ENCODE data around the gene PRKN.

The PRKN gene

DNA sequence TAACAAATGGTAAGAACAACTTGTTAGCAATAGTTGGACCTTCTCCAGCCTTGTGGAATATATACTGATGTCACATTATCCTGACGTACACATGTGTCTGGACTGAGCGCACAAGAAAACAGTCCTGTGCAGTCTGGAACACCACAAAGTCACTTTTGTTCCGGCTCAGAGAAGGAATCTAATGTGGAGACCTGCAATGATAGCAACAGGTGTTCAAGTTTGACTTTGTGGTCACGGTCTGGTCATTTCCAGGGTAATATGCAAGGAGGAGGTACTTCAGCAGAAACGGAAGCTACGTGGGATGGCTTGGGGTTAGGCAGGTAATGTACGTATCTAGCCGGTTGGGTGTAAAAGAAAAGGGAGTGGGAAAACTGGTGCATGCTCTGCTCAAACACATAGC is 766.5 kb downstream of the PRKN start:
- Histone ChIP-seq H3K9me3 (replicated peaks; ENCODE audit: insufficient read depth, low read length) (no peaks in the 10 kb centered on the region), H3K79me2 (ENCODE audit: low read length) (no peaks in the 10 kb centered on the region), H3K4me2 (ENCODE audit: low read depth, low read length) (peak overlapping the region; percentile 47), H3K36me3 (replicated peaks; ENCODE audit: insufficient read depth, low read length) (no peaks in the 10 kb centered on the region), H3K4me1 (ENCODE audit: low read length) (peaks cover 27% of the 10 kb centered on the region), H3K9me2 (replicated peaks; ENCODE audit: insufficient read depth, low read length) (no peaks in the 10 kb centered on the region), H4K20me1 (ENCODE audit: insufficient read depth, low read length) (no peaks in the 10 kb centered on the region), H3K27me3 (replicated peaks; ENCODE audit: insufficient read depth, low read length) (no peaks in the 10 kb centered on the region), H2AFZ (ENCODE audit: low read length) (no peak overlapping the region), H3K27ac (ENCODE audit: low read length) (peak overlapping the region; percentile 79), H3K4me3 (ENCODE audit: low read length) (no peak overlapping the region), H3K9ac (ENCODE audit: low read length) (peak overlapping the region; percentile 49; the same call in 1 of the 2 replicates), H3F3A (ENCODE audit: insufficient read depth, low read length) (peaks cover 15% of the 10 kb centered on the region)
- DNase-seq = peak; percentile 76
- TF ChIP-seq EZH2phosphoT487 (IDR thresholded peaks at IDR 0.05; ENCODE audit: low read length) (no peak), EZH2 (optimal IDR thresholded peaks at IDR 0.05; ENCODE audit: low read depth, low read length) (no peak), CTCF (IDR thresholded peaks at IDR 0.05; ENCODE audit: low read length) (no peak)

DNA sequence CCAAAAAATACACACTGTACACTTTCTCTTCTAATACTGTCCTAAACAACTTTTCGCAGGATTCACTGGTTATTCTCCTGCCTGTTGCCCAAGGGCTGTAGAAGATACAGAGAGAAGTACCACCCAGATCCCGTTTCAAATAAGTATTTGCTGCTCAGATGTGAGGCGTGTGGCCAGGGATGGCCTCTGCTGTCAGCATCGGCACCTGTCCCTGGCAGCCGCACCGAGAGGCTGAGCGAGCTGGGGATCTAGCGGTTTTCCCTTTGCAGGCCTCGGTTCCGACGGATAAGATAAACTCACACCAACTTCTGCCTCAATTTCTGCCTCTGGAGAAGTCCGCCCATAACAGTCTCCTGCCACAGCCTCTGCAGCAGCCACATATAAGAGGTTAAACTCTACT is 768.5 kb downstream of the PRKN start:
- H3F3A ChIP-seq (ENCODE audit: insufficient read depth, low read length) = peaks cover 12% of the 10 kb centered on the region
- H3K36me3 ChIP-seq (replicated peaks; ENCODE audit: insufficient read depth, low read length) = no peaks in the 10 kb centered on the region
- DNase-seq = no peak
- H3K27ac ChIP-seq (ENCODE audit: low read length) = no peak overlapping the region
- no peaks in the 10 kb centered on the region for H3K9me3 ChIP-seq (replicated peaks; ENCODE audit: insufficient read depth, low read length)
- H3K9me2 ChIP-seq (replicated peaks; ENCODE audit: insufficient read depth, low read length) = no peaks in the 10 kb centered on the region
- H4K20me1 ChIP-seq (ENCODE audit: insufficient read depth, low read length) = no peaks in the 10 kb centered on the region
- no peak overlapping the region for H3K4me3 ChIP-seq (ENCODE audit: low read length)
- H3K79me2 ChIP-seq (ENCODE audit: low read length) = no peaks in the 10 kb centered on the region
- TF ChIP-seq EZH2 (optimal IDR thresholded peaks at IDR 0.05; ENCODE audit: low read depth, low read length) (no peak), CTCF (IDR thresholded peaks at IDR 0.05; ENCODE audit: low read length) (no peak), EZH2phosphoT487 (IDR thresholded peaks at IDR 0.05; ENCODE audit: low read length) (no peak)
- H3K27me3 ChIP-seq (replicated peaks; ENCODE audit: insufficient read depth, low read length) = no peaks in the 10 kb centered on the region
- no peak overlapping the region for H3K4me2 ChIP-seq (ENCODE audit: low read depth, low read length)
- H3K9ac ChIP-seq (ENCODE audit: low read length) = no peak overlapping the region
- peaks cover 19% of the 10 kb centered on the region for H3K4me1 ChIP-seq (ENCODE audit: low read length)
- H2AFZ ChIP-seq (ENCODE audit: low read length) = no peak overlapping the region

DNA sequence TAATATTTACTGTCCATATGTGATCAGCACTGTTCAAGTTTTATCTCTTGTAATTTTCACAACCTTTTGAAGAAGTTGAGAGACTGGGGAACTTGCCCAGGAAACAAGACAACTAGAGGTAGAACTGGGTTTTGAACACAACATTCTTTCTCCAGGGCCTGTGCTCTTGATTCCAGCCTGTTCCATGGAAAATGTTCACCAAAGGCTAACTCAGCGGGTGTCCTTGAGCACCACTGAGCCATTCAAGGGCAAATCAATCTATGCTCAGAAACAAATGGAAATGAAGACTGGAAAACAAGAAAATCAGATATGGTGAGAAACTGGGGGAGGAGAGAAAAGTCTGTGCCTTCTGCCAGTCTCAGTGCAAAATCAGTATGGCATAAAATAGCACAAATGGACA is 771.5 kb downstream of the PRKN start:
- H3K4me1 ChIP-seq (ENCODE audit: low read length) = peaks cover 9% of the 10 kb centered on the region; the same call in 1 of the 2 replicates

More for the DNA sequence above, 771.5 kb downstream of the PRKN start:
- Histone ChIP-seq H3K27ac (ENCODE audit: low read length) (no peak overlapping the region), H3F3A (ENCODE audit: insufficient read depth, low read length) (no peaks in the 10 kb centered on the region), H3K9ac (ENCODE audit: low read length) (no peak overlapping the region), H3K4me3 (ENCODE audit: low read length) (no peak overlapping the region), H4K20me1 (ENCODE audit: insufficient read depth, low read length) (no peaks in the 10 kb centered on the region), H3K36me3 (replicated peaks; ENCODE audit: insufficient read depth, low read length) (no peaks in the 10 kb centered on the region), H3K9me3 (replicated peaks; ENCODE audit: insufficient read depth, low read length) (no peaks in the 10 kb centered on the region), H3K4me2 (ENCODE audit: low read depth, low read length) (no peak overlapping the region), H3K27me3 (replicated peaks; ENCODE audit: insufficient read depth, low read length) (no peaks in the 10 kb centered on the region), H3K9me2 (replicated peaks; ENCODE audit: insufficient read depth, low read length) (no peaks in the 10 kb centered on the region), H2AFZ (ENCODE audit: low read length) (no peak overlapping the region), H3K79me2 (ENCODE audit: low read length) (no peaks in the 10 kb centered on the region)
- DNase-seq = no peak
- no peak for TF ChIP-seq EZH2 (optimal IDR thresholded peaks at IDR 0.05; ENCODE audit: low read depth, low read length)
- no peak for TF ChIP-seq CTCF (IDR thresholded peaks at IDR 0.05; ENCODE audit: low read length)
- no peak for TF ChIP-seq EZH2phosphoT487 (IDR thresholded peaks at IDR 0.05; ENCODE audit: low read length)
